DND-41 (cell line): ENCODE results near the gene C12orf56.

ENCODE experiments used
- ATAC-seq: fragments of 200-7000 bp; cut with Tn5 transposase; 3 replicates; pipeline ENCODE4 v1.9.1; 2021; ENCODE audit warnings: low read depth; ENCODE audit not compliant: insufficient read depth
- DNase-seq: peaks from one replicate; pipeline ENCODE4 v3.0.0-alpha.2; 2020
- H2AFZ ChIP-seq: 2 replicates; pipeline ENCODE4 v1.6.0; 2012; ENCODE audit warnings: low read depth, low read length
- H3K27ac ChIP-seq: 2 replicates; pipeline ENCODE4 v1.5.1; 2012; ENCODE audit warnings: low read length, inconsistent platforms
- H3K27me3 ChIP-seq: fragments of 200-600 bp; sonication (generic); 2 replicates; pipeline ENCODE4 v1.6.0; 2012; ENCODE audit warnings: low read length, mild to moderate bottlenecking, inconsistent platforms; ENCODE audit not compliant: insufficient read depth, poor library complexity
- H3K36me3 ChIP-seq: 2 replicates; pipeline ENCODE4 v1.5.1; 2012; ENCODE audit warnings: low read length, inconsistent platforms; ENCODE audit not compliant: insufficient read depth
- H3K4me1 ChIP-seq: 2 replicates; pipeline ENCODE4 v1.5.1; 2012; ENCODE audit warnings: mild to moderate bottlenecking, low read length; ENCODE audit not compliant: insufficient read depth
- H3K4me2 ChIP-seq: 2 replicates; pipeline ENCODE4 v1.6.0; 2012; ENCODE audit warnings: mild to moderate bottlenecking, moderate library complexity, low read length, inconsistent platforms; ENCODE audit not compliant: insufficient read depth
- H3K4me3 ChIP-seq, 2 experiments: fragments of 200-600 bp in 1 of 2; shearing (Covaris generic) in 1 of 2; 2 replicates each; pipeline ENCODE4 v1.5.1; 2012 to 2016; ENCODE audit warnings: inconsistent platforms in 2 of 2, low read length in 2 of 2, mild to moderate bottlenecking in 2 of 2, low read depth in 1 of 2, moderate library complexity in 1 of 2
- H3K79me2 ChIP-seq: 2 replicates; pipeline ENCODE4 v1.6.0; 2012; ENCODE audit warnings: low read length, inconsistent platforms; ENCODE audit not compliant: insufficient read depth
- H3K9ac ChIP-seq: 2 replicates; pipeline ENCODE4 v1.6.0; 2012; ENCODE audit warnings: low read depth, mild to moderate bottlenecking, inconsistent platforms, low read length, moderate library complexity
- H3K9me3 ChIP-seq: 2 replicates; pipeline ENCODE4 v1.5.1; 2012; ENCODE audit warnings: low read length, moderate library complexity, mild to moderate bottlenecking, inconsistent platforms; ENCODE audit not compliant: insufficient read depth, severe bottlenecking
- H4K20me1 ChIP-seq: 2 replicates; pipeline ENCODE4 v1.6.0; 2012; ENCODE audit warnings: low read length; ENCODE audit not compliant: insufficient read depth
- CTCF ChIP-seq: IDR thresholded peaks from 2 replicates; pipeline ENCODE4 v1.5.1; 2012; ENCODE audit warnings: borderline replicate concordance, low read length, moderate library complexity, mild to moderate bottlenecking; ENCODE audit not compliant: poor library complexity, severe bottlenecking; ENCODE audit errors: extremely low read depth
- EZH2 ChIP-seq: IDR thresholded peaks from 3 replicates; pipeline ENCODE4 v1.6.1; 2012; ENCODE audit warnings: borderline replicate concordance, low read depth, mild to moderate bottlenecking, moderate library complexity, low read length, inconsistent platforms; ENCODE audit not compliant: severe bottlenecking

Gene C12orf56

DNA sequence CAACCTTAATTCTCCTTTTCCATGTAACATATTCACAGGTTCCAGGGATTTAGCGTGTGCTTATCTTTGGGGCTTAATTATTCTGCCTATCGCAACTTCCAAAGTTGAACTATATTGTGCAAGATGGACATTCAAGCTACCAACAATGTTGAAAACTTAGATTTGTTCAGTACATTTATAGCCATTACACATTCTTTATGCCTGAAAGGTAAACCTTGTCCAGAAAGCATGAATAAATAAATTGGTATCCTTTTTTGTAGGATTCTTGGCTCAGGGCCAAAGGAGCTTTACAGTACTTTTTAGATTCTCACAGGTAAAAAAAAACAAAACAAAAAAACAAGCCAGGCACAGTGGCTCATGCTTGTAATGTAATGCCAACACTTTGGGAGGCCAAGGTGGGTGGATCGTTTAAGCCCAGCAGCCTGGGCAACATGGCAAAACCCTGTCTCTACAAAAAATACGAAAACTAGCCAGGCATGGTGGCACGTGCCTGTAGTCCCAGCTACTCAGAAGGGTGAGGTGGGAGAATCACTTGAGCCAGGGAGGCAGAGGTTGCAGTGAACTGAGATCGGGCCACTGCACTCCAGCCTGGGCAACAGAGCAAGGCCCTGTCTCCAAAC is 3.3 kb downstream of the C12orf56 start:
- no peaks in the 10 kb centered on the region for H3K9me3 ChIP-seq
- TF ChIP-seq CTCF (no peak), EZH2 (no peak)
- no peak overlapping the region for H3K9ac ChIP-seq
- H3K36me3 ChIP-seq = no peaks in the 10 kb centered on the region
- no peaks in the 10 kb centered on the region for H4K20me1 ChIP-seq
- H3K4me1 ChIP-seq = peaks cover 24% of the 10 kb centered on the region
- no peak for ATAC-seq
- no peaks in the 10 kb centered on the region for H3K27me3 ChIP-seq
- no peaks in the 10 kb centered on the region for H3K79me2 ChIP-seq
- H3K4me3 ChIP-seq = no peak overlapping the region
- DNase-seq = no peak
- no peak overlapping the region for H2AFZ ChIP-seq
- H3K4me2 ChIP-seq = no peak overlapping the region
- H3K27ac ChIP-seq = no peak overlapping the region

- peak overlapping the region; percentile 48 for H3K4me2 ChIP-seq
- H4K20me1 ChIP-seq = no peaks in the 10 kb centered on the region
- DNase-seq (no peak), ATAC-seq (peak; percentile 53)
- no peak for TF ChIP-seq EZH2
- TF ChIP-seq CTCF = no peak
- peaks cover 27% of the 10 kb centered on the region for H3K4me1 ChIP-seq
- H3K27me3 ChIP-seq = no peaks in the 10 kb centered on the region
- peak overlapping the region; percentile 6 for H3K9ac ChIP-seq
- H3K4me3 ChIP-seq = no peak overlapping the region
- no peaks in the 10 kb centered on the region for H3K36me3 ChIP-seq
- peak overlapping the region; percentile 42 for H2AFZ ChIP-seq
- H3K9me3 ChIP-seq = no peaks in the 10 kb centered on the region
- peak overlapping the region; percentile 81 for H3K27ac ChIP-seq
- H3K79me2 ChIP-seq = no peaks in the 10 kb centered on the region
Measured at GRCh38 chr12:64385468-64385867, 5.1 kb downstream of the C12orf56 start.

DNA sequence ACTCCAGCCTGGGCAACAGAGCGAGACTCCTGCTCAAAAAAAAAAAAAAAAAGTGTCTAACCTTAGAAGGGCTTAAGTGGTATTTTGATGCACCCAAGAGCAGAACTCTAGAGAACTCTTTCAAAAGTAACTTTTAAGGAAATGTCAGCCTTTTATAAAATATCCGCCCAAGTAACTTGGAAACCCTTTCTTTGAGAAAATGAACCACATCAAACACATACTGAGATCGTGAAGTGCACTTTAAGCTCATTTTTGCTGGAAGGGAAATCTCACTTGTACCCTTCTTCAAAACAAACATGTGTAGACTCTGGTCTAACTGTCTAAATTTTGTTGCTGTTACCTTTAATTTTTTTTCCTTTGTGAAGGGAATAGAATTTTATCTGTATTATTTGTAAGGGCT is 5.5 kb downstream of the C12orf56 start:
- Histone ChIP-seq H3K79me2 (no peaks in the 10 kb centered on the region), H3K9me3 (peaks cover 2% of the 10 kb centered on the region), H3K9ac (peak overlapping the region; percentile 10), H3K27ac (peak overlapping the region; percentile 81), H3K4me3 (no peak overlapping the region), H3K4me2 (peak overlapping the region; percentile 48), H4K20me1 (no peaks in the 10 kb centered on the region), H3K27me3 (no peaks in the 10 kb centered on the region), H3K4me1 (peaks cover 27% of the 10 kb centered on the region), H3K36me3 (no peaks in the 10 kb centered on the region), H2AFZ (0 out of 2 replicates have a peak overlapping the region, but pooled peaks have one; percentile 22)
- ATAC-seq = peak; percentile 83
- TF ChIP-seq CTCF (no peak), EZH2 (no peak)
- no peak for DNase-seq
